ENCODE results near the gene PITPNM2. TPM values are rescaled to one million over a fixed set of nuclear protein-coding genes. Genes with fewer than 3 reads are reported as not detected.
"Not testable (repeated sequence)": the region's sequence is repeated elsewhere in the genome, so short reads cannot be mapped to it uniquely, and the experiment has no call there.

The PITPNM2 gene
- total RNA-seq, 1 donor from 2014 or later, result 17.0 TPM

GRCh38 chr12:123106640-123107359, 44.1 kb downstream of the PITPNM2 start:
- ATAC-seq (ENCODE audit: poor library complexity) (peak; percentile 40), DNase-seq (peak; percentile 72)
- intact Hi-C loops (cut with DNase I), result loop anchor here (10.0 kb wide), 1 partner anchor 62 kb away; no protein-coding TSS in a partner anchor

- no peak for ATAC-seq (ENCODE audit: poor library complexity)
- DNase-seq, result no peak
- intact Hi-C loops (cut with DNase I), result loop anchor here (10.0 kb wide), 1 partner anchor 61 kb away; no protein-coding TSS in a partner anchor
Observed at GRCh38 chr12:123105211-123105826, 45.6 kb downstream of the PITPNM2 start.

- intact Hi-C loops (cut with DNase I), result loop anchor here (10.0 kb wide), 1 partner anchor 60 kb away; no protein-coding TSS in a partner anchor
- DNase-seq, result no peak
- ATAC-seq (ENCODE audit: poor library complexity), result no peak
Observed at GRCh38 chr12:123104809-123105208, 46.1 kb downstream of the PITPNM2 start.

- DNase-seq; ATAC-seq (ENCODE audit: poor library complexity): not testable (repeated sequence)
- intact Hi-C loops (cut with DNase I), result loop anchor here (10.0 kb wide), 1 partner anchor 59 kb away; no protein-coding TSS in a partner anchor
Observed at GRCh38 chr12:123104094-123104493, 46.8 kb downstream of the PITPNM2 start.

- intact Hi-C loops (cut with DNase I), result loop anchor here (10.0 kb wide), 1 partner anchor 58 kb away; no protein-coding TSS in a partner anchor
- ATAC-seq (ENCODE audit: poor library complexity) (no peak), DNase-seq (no peak)
Observed at GRCh38 chr12:123102781-123103503, 47.9 kb downstream of the PITPNM2 start.

GRCh38 chr12:123102366-123102765, 48.5 kb downstream of the PITPNM2 start:
- ATAC-seq (ENCODE audit: poor library complexity) (no peak), DNase-seq (no peak)
- intact Hi-C loops (cut with DNase I), result loop anchor here (10.0 kb wide), 1 partner anchor 58 kb away; no protein-coding TSS in a partner anchor

GRCh38 chr12:123101526-123101925, 49.4 kb downstream of the PITPNM2 start:
- intact Hi-C loops (cut with DNase I), result loop anchor here (10.0 kb wide), 1 partner anchor 57 kb away; no protein-coding TSS in a partner anchor
- ATAC-seq (ENCODE audit: poor library complexity) (peak; percentile 40), DNase-seq (no peak)

Other genes with a start within 250 kb of the PITPNM2 start
- 3.9 TPM for gene ABCB9, start 184.6 kb downstream of the PITPNM2 start, total RNA-seq
- gene OGFOD2, start 175.8 kb downstream of the PITPNM2 start, total RNA-seq, result 14.2 TPM
- 162 TPM for gene ARL6IP4, start 170.4 kb downstream of the PITPNM2 start, total RNA-seq
- 20.8 TPM for gene MPHOSPH9, start 82.1 kb upstream of the PITPNM2 start, total RNA-seq
- 8.1 TPM for gene MTRFR, start 82.3 kb upstream of the PITPNM2 start, total RNA-seq
- gene CDK2AP1, start 120.8 kb upstream of the PITPNM2 start, total RNA-seq, result 70.5 TPM
- 25.3 TPM for gene SBNO1, start 213.8 kb upstream of the PITPNM2 start, total RNA-seq
- gene KMT5A, start 233.0 kb upstream of the PITPNM2 start, total RNA-seq, result 31.8 TPM